ENCODE measurements around the gene ARHGAP9. TPM values are rescaled to one million over a fixed set of nuclear protein-coding genes. Genes with fewer than 3 reads are reported as not detected.

The ARHGAP9 gene
- total RNA-seq: 10 to 100 TPM; 32.0 to 32.5 TPM

DNA sequence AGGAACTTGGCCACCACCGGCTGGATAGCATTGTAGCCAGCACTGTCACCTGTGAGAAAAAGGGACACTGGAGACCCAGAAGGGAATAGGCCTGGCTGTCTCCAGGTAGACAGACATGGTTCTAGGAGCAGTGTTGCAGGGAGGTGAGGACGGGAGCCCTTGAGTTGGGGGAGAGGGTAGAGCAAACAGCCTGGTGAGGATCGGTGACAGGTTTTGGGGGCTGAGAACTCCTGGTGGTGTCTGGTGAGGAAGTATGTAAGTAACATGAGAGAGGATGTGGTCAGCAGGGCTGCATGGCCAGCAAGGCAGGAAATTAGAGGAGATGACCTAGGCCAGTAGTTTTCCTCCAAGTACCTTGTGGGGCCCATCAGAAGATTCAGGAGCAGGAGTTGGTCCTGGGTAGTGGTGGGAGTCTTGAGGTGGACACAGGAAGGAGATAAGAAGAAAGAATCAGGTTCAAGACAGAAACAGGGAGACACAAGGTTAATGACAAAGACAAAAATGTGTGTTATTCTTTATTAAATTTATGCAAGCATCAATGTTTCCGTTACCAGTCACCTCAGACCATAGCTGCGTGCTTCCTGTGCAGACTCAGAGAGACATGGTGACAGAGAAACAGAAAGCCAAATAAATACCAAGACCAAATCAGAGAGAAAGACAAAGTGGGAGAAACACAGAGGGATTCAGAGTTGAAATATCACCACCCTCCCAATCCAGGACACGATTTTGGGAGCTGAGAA is at the start of gene ARHGAP9:
ARHGAP9 (minus strand) TSS at position 491 of the 740 bp plus-strand sequence; CDS start at position 31, 460 bp downstream.
- ATAC-seq (ENCODE audit: insufficient number of reproducible peaks, low FRiP score, low read depth) (no peak), DNase-seq (ENCODE audit: low spot score) (no peak)
- H3K36me3 ChIP-seq: no peaks in the 10 kb centered on the region
- H3K27ac ChIP-seq: peak within 1 kb of the TSS; percentile 17 to 34
- no peaks in the 10 kb centered on the region for H3K9me3 ChIP-seq
- no peak for TF ChIP-seq CTCF (IDR thresholded peaks at IDR 0.05)
- H3K27me3 ChIP-seq (replicated peaks; ENCODE audit: insufficient read depth): no peaks in the 10 kb centered on the region
- H3K4me1 ChIP-seq (ENCODE audit: control insufficient read depth in 1 of 2, low read depth in 2 of 2): peaks cover 15 to 17% of the 10 kb centered on the region in 2 donors
- no peak within 1 kb of the TSS for H3K4me3 ChIP-seq

DNA sequence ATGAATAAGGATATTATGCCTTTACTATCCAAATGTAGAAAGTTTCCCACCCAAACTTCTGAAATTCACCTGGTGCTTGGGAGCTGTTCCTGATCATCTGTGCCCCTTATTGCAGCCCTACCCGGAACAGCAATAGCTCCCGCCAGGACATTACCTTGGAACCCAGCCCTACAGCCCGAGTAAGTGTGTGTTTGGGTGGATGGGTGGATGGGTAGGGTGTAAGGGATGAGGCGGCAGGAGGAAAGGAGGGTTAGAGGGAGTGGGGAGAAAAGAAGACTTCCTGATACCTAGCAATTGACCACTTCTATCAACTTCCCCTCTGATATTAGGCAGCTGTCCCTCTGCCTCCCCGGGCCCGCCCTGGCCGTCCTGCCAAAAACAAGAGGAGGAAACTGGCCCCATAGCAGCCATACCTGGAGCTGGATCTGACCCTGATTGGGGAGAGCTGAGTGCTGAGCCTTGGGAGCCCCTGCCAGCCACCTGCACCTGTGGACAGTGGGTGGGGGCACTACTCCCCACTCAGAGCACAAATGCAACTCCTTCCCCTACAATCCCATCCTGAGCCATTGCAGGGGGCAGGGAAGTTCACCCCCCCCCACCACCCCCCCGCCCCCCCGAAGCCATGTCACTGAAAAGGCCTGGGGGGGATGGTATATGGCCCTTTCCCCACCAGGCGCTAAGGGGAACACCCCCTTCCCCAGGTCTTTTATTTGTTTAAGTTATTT is 49.3 kb upstream of the ARHGAP9 start:
- no peak for DNase-seq (ENCODE audit: low spot score)
- no peak for ATAC-seq (ENCODE audit: insufficient number of reproducible peaks, low FRiP score, low read depth)
- Histone ChIP-seq H3K4me1 (ENCODE audit: control insufficient read depth in 1 of 2, low read depth in 2 of 2) (peaks cover 8 to 20% of the 10 kb centered on the region in 2 donors), H3K36me3 (peaks cover 87% of the 10 kb centered on the region), H3K9me3 (no peaks in the 10 kb centered on the region), H3K4me3 (no peak overlapping the region), H3K27ac (no peak overlapping the region), H3K27me3 (replicated peaks; ENCODE audit: insufficient read depth) (no peaks in the 10 kb centered on the region)
- TF ChIP-seq CTCF (IDR thresholded peaks at IDR 0.05): no peak

DNA sequence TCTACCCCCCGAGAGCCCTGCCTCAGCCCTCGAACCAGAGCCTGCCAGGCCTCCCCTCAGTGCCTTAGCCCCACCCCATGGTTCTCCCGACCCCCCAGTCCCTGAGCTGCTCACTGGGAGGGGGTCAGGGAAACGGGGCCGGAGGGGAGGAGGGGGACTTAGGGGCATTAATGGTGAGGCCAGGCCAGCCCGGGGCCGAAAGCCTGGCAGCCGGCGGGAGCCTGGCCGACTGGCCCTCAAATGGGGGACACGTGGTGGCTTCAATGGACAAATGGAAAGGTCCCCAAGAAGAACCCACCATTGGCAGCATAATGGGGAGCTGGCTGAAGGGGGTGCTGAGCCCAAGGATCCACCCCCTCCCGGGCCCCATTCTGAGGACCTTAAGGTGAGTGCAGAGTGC is 48.5 kb upstream of the ARHGAP9 start:
- H3K27me3 ChIP-seq (replicated peaks; ENCODE audit: insufficient read depth): no peaks in the 10 kb centered on the region
- DNase-seq (ENCODE audit: low spot score) (no peak), ATAC-seq (ENCODE audit: insufficient number of reproducible peaks, low FRiP score, low read depth) (no peak)
- no peaks in the 10 kb centered on the region for H3K9me3 ChIP-seq
- H3K4me1 ChIP-seq (ENCODE audit: control insufficient read depth in 1 of 2, low read depth in 2 of 2): peaks cover 13 to 27% of the 10 kb centered on the region in 2 donors
- peaks cover 83% of the 10 kb centered on the region for H3K36me3 ChIP-seq
- no peak overlapping the region for H3K4me3 ChIP-seq
- no peak overlapping the region for H3K27ac ChIP-seq
- no peak for TF ChIP-seq CTCF (IDR thresholded peaks at IDR 0.05)

- Histone ChIP-seq H3K9me3 (no peaks in the 10 kb centered on the region), H3K27ac (no peak overlapping the region), H3K27me3 (replicated peaks; ENCODE audit: insufficient read depth) (no peaks in the 10 kb centered on the region), H3K36me3 (peaks cover 73% of the 10 kb centered on the region), H3K4me3 (no peak overlapping the region), H3K4me1 (ENCODE audit: control insufficient read depth in 1 of 2, low read depth in 2 of 2) (peaks cover 13 to 27% of the 10 kb centered on the region in 2 donors)
- DNase-seq (ENCODE audit: low spot score) (no peak), ATAC-seq (ENCODE audit: insufficient number of reproducible peaks, low FRiP score, low read depth) (no peak)
- TF ChIP-seq CTCF (IDR thresholded peaks at IDR 0.05): no peak
These were observed 47.5 kb upstream of the ARHGAP9 start for GRCh38 chr12:57527184-57527583.

DNA sequence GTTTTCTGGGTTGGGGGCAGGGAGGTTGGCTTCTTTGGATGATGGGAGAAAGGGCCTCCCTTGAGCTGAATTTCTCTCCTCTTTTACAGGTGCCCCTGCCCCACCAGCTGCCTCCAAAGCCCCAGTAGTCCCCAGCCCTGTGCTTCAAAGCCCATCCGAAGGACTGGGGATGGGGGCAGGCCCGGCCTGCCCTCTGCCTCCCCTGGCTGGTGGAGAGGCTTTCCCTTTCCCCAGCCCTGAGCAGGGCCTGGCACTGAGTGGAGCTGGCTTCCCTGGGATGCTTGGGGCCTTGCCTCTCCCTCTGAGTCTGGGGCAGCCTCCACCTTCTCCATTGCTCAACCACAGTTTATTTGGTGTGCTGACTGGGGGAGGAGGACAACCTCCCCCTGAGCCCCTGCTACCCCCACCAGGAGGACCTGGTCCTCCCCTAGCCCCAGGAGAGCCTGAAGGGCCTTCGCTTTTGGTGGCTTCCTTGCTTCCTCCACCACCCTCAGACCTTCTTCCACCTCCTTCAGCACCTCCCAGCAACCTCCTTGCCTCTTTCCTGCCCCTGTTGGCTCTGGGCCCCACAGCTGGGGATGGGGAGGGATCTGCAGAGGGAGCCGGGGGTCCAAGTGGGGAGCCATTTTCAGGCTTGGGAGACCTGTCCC is 46.9 kb upstream of the ARHGAP9 start:
- no peak for ATAC-seq (ENCODE audit: insufficient number of reproducible peaks, low FRiP score, low read depth)

More for the DNA sequence above, 46.9 kb upstream of the ARHGAP9 start:
- H3K27me3 ChIP-seq (replicated peaks; ENCODE audit: insufficient read depth): no peaks in the 10 kb centered on the region
- H3K27ac ChIP-seq: no peak overlapping the region
- no peak for DNase-seq (ENCODE audit: low spot score)
- H3K4me3 ChIP-seq: no peak overlapping the region
- H3K9me3 ChIP-seq: no peaks in the 10 kb centered on the region
- H3K4me1 ChIP-seq (ENCODE audit: control insufficient read depth in 1 of 2, low read depth in 2 of 2): peaks cover 15 to 33% of the 10 kb centered on the region in 2 donors
- H3K36me3 ChIP-seq: peaks cover 67% of the 10 kb centered on the region
- no peak for TF ChIP-seq CTCF (IDR thresholded peaks at IDR 0.05)
